ENCODE results near the gene RPS29.
"Not testable (repeated sequence)": the region's sequence is repeated elsewhere in the genome, so short reads cannot be mapped to it uniquely, and the experiment has no call there.

RPS29 gene

GRCh38 chr14:49585803-49586672 lies at the start of gene RPS29:
RPS29 (minus strand) TSS chr14:49586380; CDS start chr14:49586346, 34 bp downstream.
- DNase-seq (ENCODE audit: low read depth in 2 of 2) = peak; percentile 89 to 98

GRCh38 chr14:49634547-49635334 lies 48.6 kb upstream of the RPS29 start, which contains the start of gene DNAAF2:
DNAAF2 (minus strand) TSS chr14:49635244; CDS start chr14:49635149, 95 bp downstream.
- DNase-seq (ENCODE audit: low read depth in 2 of 2) = peak; percentile 34 to 45

- peak; percentile 90 to 93 for DNase-seq (ENCODE audit: low read depth in 2 of 2)
Observed at GRCh38 chr14:49633640-49634546, 47.7 kb upstream of the RPS29 start.

- DNase-seq (ENCODE audit: low read depth in 2 of 2) = no peak
Observed at GRCh38 chr14:49623941-49624839, 38.0 kb upstream of the RPS29 start.

GRCh38 chr14:49623387-49623786 lies 37.2 kb upstream of the RPS29 start:
- no peak for DNase-seq (ENCODE audit: low read depth in 2 of 2)

GRCh38 chr14:49622022-49622607 lies 35.9 kb upstream of the RPS29 start:
- DNase-seq (ENCODE audit: low read depth in 2 of 2) = no peak

GRCh38 chr14:49621114-49621881 lies 35.1 kb upstream of the RPS29 start:
- peak; percentile 46 to 58 for DNase-seq (ENCODE audit: low read depth in 2 of 2)

- peak; percentile 90 to 93 for DNase-seq (ENCODE audit: low read depth in 2 of 2)
Observed at GRCh38 chr14:49620182-49621113, 34.3 kb upstream of the RPS29 start, which contains the start of the genes MGAT2 and RPL36AL. MGAT2 (plus strand) TSS chr14:49620799; CDS start chr14:49621269, 470 bp downstream. RPL36AL (minus strand) TSS chr14:49620626; CDS start chr14:49619104, 1,522 bp downstream.

- no peak for DNase-seq (ENCODE audit: low read depth in 2 of 2)
Observed at GRCh38 chr14:49619730-49620129, 33.5 kb upstream of the RPS29 start.

GRCh38 chr14:49619273-49619672 lies 33.1 kb upstream of the RPS29 start:
- not testable (repeated sequence) for DNase-seq (ENCODE audit: low read depth in 2 of 2)

GRCh38 chr14:49617852-49618519 lies 31.8 kb upstream of the RPS29 start:
- DNase-seq (ENCODE audit: low read depth in 2 of 2) = no peak

GRCh38 chr14:49615776-49616175 lies 29.6 kb upstream of the RPS29 start:
- DNase-seq (ENCODE audit: low read depth in 2 of 2) = no peak

- no peak for DNase-seq (ENCODE audit: low read depth in 2 of 2)
Observed at GRCh38 chr14:49614196-49614595, 28.0 kb upstream of the RPS29 start.

GRCh38 chr14:49612671-49613070 lies 26.5 kb upstream of the RPS29 start:
- DNase-seq (ENCODE audit: low read depth in 2 of 2) = no peak

GRCh38 chr14:49612251-49612650 lies 26.1 kb upstream of the RPS29 start:
- DNase-seq (ENCODE audit: low read depth in 2 of 2) = no peak

- no peak for DNase-seq (ENCODE audit: low read depth in 2 of 2)
Observed at GRCh38 chr14:49607583-49607982, 21.4 kb upstream of the RPS29 start.
